ENCODE data around the gene PCBP3. TPM values are rescaled to one million over a fixed set of nuclear protein-coding genes. Genes with fewer than 3 reads are reported as not detected.

PCBP3 gene
- total RNA-seq, 4 donors from 2014 or later = 0.47 to 5.3 (median 1.0) TPM; not detected in 1

DNA sequence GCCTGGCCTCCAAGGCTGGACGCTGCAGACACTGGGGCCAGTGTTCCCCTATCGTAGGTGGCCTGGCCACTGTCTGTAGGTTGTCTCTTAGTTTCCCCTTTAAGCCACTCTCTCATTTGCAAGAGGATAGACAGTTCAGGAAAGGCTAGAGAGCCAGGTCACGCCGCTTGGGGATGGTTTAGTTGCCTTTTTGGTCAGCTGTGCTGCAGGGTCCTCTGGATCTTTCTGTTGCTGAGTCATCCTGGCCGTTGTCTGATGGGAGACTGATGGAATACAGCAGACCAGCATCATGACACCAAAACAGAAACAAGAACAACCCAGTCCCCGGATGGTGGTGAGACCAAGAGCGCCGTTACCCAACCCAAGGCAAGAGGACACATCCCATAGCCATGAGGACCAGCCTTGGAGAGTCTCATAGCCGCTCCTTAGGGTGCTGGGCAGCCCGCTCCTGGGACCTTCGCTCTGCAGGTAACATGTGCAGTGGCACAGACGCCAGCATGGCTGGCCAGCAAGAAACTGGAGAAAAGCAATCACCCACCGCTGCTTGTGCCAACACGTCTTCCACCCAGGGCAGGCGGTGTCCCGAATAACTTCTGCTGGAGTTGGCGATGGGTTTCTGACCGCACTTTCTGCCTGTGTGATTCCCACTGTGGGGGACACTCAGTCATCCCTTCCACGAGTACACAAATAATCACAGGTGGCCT is 258.9 kb downstream of the PCBP3 start:
- DNase-seq = no peak
- 85 to 91% methylated on average over 13 to 15 of the region's 19 CpGs for WGBS, 2 donors

DNA sequence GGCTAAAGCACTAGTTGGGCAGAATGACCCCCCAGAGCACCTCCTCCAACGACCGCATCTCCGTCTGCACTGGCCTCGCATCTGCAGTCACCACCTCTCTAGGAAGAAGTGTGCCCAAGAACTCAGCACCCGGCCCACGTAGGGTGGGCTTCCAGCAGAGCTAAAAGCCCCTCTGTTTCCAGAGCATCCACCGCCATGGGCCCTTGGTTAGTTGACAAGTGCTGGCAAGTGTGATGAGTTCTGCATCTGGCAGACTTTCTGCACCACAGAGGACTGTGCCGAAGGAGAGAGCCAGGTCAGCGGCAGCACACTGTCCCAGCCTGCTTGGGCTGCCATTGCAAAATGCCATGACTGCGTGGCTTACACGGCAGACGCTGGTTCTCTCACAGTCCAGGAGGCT is 261.7 kb downstream of the PCBP3 start:
- Histone ChIP-seq H3K4me1 (no peaks in the 10 kb centered on the region), H3K4me3 (no peak overlapping the region), H3K36me3 (no peaks in the 10 kb centered on the region), H3K27ac (no peak overlapping the region), H3K27me3 (no peaks in the 10 kb centered on the region), H3K9me3 (no peaks in the 10 kb centered on the region)
- WGBS, 2 donors = 75 to 83% methylated on average over 6 to 10 of the region's 12 CpGs
- intact Hi-C loops (cut with DNase I) = no loop called here
- no peak for DNase-seq
- TF ChIP-seq, protein P1, sequence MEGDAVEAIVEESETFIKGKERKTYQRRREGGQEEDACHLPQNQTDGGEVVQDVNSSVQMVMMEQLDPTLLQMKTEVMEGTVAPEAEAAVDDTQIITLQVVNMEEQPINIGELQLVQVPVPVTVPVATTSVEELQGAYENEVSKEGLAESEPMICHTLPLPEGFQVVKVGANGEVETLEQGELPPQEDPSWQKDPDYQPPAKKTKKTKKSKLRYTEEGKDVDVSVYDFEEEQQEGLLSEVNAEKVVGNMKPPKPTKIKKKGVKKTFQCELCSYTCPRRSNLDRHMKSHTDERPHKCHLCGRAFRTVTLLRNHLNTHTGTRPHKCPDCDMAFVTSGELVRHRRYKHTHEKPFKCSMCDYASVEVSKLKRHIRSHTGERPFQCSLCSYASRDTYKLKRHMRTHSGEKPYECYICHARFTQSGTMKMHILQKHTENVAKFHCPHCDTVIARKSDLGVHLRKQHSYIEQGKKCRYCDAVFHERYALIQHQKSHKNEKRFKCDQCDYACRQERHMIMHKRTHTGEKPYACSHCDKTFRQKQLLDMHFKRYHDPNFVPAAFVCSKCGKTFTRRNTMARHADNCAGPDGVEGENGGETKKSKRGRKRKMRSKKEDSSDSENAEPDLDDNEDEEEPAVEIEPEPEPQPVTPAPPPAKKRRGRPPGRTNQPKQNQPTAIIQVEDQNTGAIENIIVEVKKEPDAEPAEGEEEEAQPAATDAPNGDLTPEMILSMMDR (IDR thresholded peaks at IDR 0.05) = no peak
- no peak for TF ChIP-seq POLR2A (IDR thresholded peaks at IDR 0.05)

More for the DNA sequence above, 258.9 kb downstream of the PCBP3 start:
- intact Hi-C loops (cut with DNase I) = no loop called here
- H3K9me3 ChIP-seq = no peaks in the 10 kb centered on the region
- no peaks in the 10 kb centered on the region for H3K36me3 ChIP-seq
- no peak overlapping the region for H3K4me3 ChIP-seq
- TF ChIP-seq, protein P1 (IDR thresholded peaks at IDR 0.05) = no peak
- TF ChIP-seq POLR2A (IDR thresholded peaks at IDR 0.05) = no peak
- H3K4me1 ChIP-seq = no peaks in the 10 kb centered on the region
- H3K27me3 ChIP-seq = no peaks in the 10 kb centered on the region
- H3K27ac ChIP-seq = no peak overlapping the region

DNA sequence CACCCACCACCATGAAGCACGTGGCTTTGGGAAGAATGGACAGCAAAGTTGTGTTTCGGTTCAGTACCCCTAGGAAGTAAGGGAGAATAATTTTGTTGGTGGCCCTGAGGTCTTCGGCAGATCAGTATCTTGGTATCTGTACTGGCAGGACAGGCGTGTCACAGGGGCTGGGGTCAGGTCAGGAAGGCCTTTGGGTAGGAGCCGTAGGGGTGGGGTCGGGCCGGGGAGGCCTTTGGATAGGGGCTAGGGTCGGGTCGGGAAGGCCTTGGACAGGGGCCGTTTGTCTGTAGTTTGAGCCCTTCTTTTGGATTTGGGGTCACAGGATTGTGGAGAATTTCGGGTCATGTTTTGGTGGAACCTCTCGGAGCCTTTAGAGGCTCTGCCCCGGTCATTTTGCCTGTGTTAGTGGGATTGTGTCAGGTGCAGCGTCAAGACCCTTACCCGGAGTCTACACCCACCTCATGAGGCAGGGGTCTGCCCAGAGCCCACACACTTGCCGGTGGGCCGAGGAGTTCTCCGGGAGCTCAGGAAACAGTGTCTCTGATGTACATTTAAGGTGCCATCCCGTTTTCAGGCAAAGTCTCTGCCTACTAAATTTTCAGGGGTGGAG is 262.8 kb downstream of the PCBP3 start:
- no peak for DNase-seq
- WGBS, 2 donors = 81 to 85% methylated on average over 6 to 14 of the region's 19 CpGs
- intact Hi-C loops (cut with DNase I) = no loop called here

DNA sequence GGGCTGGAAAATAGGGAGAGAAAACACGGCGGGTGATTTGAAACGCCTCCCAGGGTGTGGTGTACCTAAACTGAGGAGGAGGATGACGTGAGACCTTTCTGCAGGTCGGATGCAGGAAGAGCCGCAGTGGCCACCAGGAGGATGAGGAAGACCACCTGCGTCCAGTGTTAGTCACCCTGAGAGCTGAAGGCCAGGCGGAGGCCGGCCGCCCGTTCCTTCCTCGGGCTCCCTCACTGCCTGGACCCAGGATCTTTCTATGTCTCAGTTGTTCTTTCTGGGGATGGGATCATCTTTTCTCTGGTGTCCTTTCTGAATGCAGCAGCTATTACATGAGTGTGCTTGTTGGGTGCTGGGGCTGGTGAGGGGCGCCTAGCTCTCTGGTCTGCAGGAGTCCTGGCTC is 263.3 kb downstream of the PCBP3 start:
- TF ChIP-seq, protein P1 (IDR thresholded peaks at IDR 0.05) = no peak
- TF ChIP-seq POLR2A (IDR thresholded peaks at IDR 0.05) = no peak
- no peak for DNase-seq
- H3K36me3 ChIP-seq = no peaks in the 10 kb centered on the region
- WGBS, 2 donors = 91% methylated on average over 12 to 13 of the region's 13 CpGs
- H3K27ac ChIP-seq = no peak overlapping the region
- no peaks in the 10 kb centered on the region for H3K27me3 ChIP-seq
- H3K4me1 ChIP-seq = no peaks in the 10 kb centered on the region
- H3K9me3 ChIP-seq = no peaks in the 10 kb centered on the region
- no peak overlapping the region for H3K4me3 ChIP-seq
- intact Hi-C loops (cut with DNase I) = no loop called here

More for the DNA sequence above, 262.8 kb downstream of the PCBP3 start:
- TF ChIP-seq, protein P1 (IDR thresholded peaks at IDR 0.05) = no peak
- TF ChIP-seq POLR2A (IDR thresholded peaks at IDR 0.05) = no peak
- H3K4me1 ChIP-seq = no peaks in the 10 kb centered on the region
- H3K4me3 ChIP-seq = no peak overlapping the region
- no peaks in the 10 kb centered on the region for H3K27me3 ChIP-seq
- no peaks in the 10 kb centered on the region for H3K9me3 ChIP-seq
- no peak overlapping the region for H3K27ac ChIP-seq
- H3K36me3 ChIP-seq = no peaks in the 10 kb centered on the region

DNA sequence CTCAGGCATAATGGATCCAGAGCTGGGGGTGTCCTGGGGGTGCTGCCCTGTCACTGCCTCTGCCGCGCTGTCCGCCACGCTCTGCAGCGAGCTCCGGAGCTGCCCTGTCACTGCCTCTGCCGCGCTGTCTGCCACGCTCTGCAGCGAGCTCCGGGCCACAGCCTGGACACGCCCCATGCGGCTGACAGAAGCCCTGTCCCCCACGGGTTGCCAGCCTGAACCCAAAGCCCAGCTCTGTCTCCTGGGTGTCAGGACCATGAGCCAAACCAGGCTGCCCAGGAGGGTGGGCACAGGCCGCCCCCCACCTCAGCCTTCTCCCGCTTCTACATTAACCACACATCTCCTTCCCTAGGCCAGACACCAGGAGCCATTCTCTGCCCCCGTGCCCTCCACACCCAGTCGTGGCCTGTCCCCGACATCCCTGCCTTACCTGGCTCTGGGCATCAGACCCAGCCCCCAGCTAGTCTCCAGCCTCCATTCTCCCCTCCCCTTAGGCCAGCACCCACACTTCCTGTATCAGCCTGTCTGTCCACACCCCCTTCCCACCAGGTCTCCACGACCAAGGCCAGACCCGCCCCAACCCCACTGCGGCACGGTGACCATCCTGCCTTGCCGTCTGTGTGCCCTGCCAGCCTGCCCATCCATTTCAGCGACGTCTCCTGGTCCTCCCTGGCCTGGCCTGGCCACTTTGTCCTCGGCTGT is 265.2 kb downstream of the PCBP3 start:
- H3K4me3 ChIP-seq = no peak overlapping the region
- H3K4me1 ChIP-seq = no peaks in the 10 kb centered on the region
- H3K27ac ChIP-seq = no peak overlapping the region
- TF ChIP-seq, protein P1 (IDR thresholded peaks at IDR 0.05) = no peak
- TF ChIP-seq POLR2A (IDR thresholded peaks at IDR 0.05) = no peak
- WGBS, 2 donors = 81 to 94% methylated on average over 11 to 15 of the region's 27 CpGs
- no peaks in the 10 kb centered on the region for H3K36me3 ChIP-seq
- intact Hi-C loops (cut with DNase I) = no loop called here
- DNase-seq = no peak
- H3K9me3 ChIP-seq = no peaks in the 10 kb centered on the region
- no peaks in the 10 kb centered on the region for H3K27me3 ChIP-seq
